HG03064 (cell line): ENCODE results near the gene SAMD14.

Source experiments
- ATAC-seq: cut with Tn5 transposase; IDR thresholded peaks from one replicate; pipeline ENCODE4 v1.9.1; 2021; ENCODE audit warnings: low read depth; ENCODE audit not compliant: unreplicated experiment

SAMD14 gene

DNA sequence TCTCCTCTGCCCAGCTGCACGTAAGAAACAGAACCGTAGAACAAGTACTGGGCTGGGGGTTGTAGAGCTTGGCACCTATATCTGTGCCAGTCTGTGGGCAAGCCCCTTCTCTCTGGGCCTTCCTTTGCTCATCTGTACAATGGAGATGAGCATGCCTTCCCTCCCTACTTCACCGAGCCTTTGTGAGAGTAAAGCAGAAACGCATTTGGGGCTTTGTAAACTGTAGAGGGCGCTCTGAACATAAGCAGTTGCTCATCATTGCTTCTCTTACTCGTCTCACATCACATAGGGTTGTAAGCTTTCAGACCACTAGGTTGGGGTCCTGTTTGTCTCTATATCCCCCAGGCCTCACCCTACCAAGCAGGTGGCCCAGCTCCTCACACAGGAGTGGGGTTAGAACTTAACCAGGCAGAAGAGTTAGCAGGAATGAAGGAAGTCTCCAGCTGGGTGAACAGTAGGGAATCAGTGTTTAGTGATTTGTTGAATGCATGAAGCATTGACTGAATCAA is 15.1 kb downstream of the SAMD14 start:
- ATAC-seq: no peak

DNA sequence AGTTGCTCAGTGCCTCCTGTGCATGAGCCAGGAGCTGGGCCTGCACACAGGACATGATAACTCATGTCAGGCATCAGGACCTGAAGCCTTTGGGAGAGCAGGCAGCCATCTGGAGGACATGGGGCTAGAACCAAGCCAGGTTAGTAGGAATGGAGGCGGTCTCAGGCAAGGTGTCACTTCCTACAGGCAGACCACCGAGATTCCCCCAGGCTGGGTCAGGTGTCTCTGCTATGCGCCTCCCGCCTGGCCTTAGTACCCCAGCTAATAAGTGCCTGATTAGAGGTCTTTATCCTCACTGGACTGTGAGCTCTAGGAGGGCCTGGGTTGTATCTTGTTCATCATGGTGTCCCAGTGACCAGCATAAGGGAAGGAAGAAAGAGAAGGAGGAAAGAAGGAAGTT is 15.6 kb downstream of the SAMD14 start:
- no peak for ATAC-seq

DNA sequence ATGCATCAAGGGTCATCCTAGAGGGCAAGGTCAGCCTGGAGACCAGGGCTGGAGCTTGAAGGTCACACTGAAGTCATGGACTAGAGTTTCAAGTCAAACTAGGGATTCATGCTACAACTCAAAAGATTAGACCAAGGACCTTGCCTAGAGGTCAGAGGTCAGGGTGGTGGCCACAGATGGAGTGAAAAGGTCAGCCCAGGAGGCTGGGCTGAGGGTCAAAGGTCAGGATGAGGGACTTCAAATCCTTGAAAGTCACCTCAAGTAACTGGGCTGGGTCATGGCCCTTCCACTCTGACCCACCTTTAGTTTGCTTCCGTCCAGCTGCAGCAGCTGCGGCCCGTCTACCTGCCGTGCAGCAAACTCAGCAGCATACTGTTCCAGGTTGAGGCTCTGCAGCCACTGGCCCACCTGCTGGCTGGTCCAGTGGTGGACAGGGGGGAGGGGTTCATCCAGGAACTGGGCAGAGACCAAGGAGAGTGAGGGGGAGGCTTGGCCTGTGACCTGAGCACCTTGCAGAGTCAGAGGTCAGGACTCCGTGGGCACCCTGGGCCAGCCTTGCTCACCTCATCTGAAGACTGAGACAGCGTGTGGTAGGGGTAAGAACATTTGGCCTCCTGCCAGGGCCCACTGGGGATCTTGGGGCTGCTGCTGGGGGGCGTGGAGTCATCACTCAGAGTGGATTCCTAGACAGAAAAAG is 16.2 kb downstream of the SAMD14 start:
- no peak for ATAC-seq

DNA sequence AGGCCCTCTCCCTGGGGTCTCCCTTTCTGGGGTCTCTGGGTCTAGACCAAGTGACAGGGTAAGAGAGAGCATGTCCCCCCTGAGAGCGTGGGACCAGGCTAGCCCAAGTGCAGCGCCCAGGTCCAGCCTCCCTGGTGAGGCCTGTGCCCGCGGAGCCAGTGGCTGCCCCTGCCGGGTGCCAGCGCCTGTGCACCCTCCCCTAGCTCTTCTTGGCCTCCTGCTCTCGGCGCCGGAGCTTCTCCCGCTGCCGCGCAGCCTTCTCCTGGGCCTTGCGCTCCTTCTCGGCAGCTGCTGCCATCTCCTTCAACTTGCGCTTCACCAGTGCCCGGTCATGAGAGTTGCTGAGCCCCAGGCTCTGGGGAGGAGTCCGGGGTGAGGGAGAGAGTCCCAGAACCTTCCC is 17.3 kb downstream of the SAMD14 start:
- ATAC-seq: no peak

DNA sequence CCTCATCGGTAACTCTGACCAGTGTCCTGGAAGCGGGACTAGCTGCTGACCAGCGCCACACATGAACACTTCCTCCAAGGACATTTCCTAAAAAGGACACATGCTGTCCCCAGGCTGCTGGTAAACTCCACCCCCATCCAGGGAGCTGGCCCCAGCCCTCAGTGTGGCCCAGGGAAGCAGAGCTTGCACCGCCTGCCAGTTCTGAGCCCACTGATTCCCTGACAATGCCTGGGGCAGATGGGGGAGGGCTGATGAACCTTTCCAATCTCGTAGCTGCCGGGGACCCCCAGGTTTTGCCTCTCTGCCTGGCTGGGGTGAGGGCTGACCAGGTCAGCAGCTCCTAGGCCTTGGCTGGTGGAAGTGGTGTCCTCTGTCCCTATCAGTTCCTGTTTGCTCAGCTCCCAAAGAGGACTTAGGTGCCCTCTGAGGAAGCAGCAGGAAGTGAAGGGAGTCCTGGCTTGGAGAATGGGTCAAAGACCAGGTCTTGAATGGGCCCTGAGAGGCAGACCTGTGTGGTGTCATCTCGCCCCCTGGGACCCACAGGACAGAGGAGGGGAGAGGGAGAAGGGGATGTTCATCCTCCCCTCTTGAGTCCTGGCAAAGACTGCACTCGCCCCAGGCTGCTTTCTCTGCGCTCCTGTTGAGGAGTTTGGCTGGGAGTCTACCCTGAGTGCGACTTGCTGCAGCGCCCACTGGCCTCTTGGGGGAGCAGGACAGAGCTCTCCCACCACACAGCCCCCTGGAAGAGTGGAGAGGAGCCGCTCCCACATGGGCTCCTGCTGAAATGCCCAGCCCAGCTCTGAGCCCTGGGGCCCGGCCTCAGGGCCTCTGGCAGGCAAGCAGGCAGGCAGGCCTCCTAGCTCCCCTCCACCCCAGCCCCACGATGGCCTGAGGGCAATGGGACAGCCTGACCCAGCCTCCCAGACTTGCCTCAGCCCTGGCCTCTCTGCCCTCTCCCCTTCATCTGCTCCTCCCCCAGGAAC is 18.0 kb downstream of the SAMD14 start:
- ATAC-seq: no peak

DNA sequence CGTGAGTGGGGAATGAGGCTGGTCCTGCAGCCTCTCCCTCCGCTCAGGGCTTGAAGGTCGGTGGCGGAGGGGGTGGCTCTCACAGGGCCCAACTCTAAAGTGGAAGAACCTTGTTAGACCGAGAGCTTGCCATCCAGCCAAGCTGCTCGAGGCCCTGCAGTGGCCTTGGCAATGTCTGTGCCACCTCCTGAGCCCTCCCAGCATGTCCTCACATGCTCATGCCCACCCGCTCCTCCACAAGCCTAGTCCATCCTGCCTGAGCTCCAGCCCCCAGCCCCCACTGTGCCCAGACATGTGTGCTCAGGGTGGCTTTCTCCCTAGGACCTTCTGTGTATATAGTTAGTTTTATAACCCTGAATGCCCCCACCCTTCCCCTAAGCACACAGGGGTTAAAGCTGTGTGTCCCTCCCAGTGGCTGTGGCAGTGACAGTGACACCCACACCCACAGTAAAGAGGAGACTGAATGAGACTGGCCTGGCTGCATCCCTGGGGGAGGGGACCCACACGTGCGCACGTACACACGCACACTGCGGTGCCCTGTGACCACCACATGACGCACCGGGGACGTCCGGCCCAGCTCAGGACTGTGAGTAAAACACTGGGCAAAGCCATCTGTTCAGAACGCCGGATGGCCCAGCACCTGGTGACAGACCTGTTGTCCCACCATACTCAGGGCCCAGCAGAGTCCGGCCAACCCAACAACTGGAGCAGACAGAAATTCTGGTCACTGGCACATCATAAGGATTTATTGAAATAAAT is 19.2 kb downstream of the SAMD14 start:
- no peak for ATAC-seq

DNA sequence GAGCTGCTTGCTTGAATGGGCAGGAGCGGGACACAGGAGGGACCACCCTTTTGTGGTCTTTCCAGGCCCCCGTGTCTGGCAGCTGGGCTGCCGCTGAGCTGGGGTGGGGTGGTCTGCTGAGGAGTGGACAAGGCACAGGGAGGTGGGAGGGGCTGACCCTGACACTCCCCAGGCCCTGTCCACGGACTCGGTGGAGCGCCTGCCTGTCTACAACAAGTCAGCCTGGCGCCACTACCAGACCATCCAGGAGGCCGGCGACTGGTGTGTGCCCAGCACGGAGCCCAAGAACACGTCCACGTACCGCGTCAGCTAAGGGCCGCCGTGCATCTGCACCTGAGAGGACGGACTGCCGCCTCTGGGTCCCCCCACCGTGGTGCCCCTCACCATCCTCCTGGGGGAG is 20.2 kb downstream of the SAMD14 start:
- ATAC-seq: no peak

DNA sequence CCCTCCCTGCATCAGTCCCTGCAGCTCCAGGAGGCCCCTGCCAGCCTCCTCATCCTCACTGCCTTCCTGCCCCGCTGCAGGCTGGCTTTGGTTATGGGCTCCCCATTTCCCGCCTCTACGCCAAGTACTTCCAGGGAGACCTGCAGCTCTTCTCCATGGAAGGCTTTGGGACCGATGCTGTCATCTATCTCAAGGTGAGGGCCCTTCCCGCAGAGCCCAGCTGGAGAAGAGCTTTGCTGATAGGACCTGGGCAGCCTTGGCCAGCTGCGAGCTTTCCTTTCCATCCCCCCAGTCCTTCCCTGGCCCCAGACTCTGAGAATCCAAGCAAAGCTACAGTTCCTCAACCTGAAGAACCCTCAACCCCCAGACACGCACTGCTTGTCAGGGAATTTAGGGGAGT is 20.8 kb downstream of the SAMD14 start:
- no peak for ATAC-seq

DNA sequence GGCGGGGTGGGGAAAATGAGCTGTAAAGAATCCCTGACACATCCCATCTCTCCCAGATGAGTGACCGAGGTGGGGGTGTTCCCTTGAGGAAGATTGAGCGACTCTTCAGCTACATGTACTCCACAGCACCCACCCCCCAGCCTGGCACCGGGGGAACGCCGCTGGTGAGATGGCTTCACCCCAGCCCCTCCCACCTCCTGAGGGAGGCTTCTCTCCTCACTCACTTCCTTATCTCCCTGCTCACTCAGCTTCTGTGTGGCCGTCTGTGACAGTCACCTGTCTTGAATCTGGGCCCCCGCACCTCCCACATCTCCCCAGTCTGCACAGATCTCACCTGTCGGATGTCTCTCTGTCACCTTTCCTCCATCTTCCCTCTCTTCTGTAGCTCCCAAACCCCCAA is 21.4 kb downstream of the SAMD14 start:
- no peak for ATAC-seq

DNA sequence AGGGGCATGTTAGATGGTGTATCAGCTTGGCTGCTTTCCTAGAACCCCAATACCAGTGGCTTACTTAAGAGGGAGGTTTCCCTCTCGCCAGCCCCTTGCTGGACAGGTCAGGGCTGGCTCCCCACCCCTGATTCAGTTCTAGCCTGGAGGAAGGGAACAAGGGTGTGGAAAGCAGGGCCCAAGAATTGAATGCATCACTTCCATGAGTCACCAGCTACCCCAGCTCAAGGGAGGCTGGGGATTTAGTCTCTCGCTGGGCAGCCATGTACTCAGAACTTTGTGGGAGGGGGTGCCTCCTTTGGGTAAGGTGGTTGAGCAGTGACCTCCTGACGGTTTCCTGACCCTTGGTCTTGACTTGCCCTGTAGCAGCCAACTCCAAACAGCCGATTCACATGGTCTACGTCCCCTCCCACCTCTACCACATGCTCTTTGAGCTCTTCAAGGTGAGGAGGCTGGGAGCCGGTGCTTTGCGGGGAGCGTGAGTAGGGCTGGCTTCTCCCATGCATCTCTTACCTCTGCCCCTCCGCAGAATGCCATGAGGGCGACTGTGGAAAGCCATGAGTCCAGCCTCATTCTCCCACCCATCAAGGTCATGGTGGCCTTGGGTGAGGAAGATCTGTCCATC is 22.1 kb downstream of the SAMD14 start:
- no peak for ATAC-seq

DNA sequence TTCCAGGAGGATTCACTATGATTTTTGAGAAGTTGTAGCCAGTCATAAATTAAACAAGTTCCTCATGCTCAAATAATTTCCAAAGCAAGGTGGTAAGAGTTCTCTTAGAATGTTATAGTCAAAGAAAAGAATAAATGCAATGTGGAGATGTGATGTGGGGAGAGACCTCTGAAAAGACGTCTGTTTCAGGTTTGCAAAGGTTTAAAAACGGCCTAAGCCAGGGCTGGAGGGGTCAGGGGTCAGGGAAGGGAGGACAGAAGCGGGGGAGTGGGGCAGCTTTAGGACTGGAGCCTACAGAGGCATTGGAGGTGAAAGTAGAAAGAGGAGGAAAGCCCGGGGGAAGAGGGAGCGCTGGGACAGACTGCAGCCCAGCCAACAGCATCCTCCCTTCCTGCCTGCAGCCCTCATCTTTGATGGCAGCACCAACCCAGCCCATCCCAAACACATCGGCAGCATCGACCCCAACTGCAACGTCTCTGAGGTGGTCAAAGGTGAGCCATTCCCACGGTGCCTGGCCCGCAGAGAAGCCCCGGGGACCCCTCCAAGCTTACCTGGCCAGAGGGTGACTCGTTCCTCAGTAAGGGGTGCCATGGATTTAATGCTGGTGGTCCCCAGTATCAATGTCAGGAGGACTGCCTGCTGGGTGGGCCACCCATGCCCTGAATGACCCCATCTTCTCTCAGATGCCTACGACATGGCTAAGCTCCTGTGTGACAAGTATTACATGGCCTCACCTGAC is 23.4 kb downstream of the SAMD14 start:
- no peak for ATAC-seq

DNA sequence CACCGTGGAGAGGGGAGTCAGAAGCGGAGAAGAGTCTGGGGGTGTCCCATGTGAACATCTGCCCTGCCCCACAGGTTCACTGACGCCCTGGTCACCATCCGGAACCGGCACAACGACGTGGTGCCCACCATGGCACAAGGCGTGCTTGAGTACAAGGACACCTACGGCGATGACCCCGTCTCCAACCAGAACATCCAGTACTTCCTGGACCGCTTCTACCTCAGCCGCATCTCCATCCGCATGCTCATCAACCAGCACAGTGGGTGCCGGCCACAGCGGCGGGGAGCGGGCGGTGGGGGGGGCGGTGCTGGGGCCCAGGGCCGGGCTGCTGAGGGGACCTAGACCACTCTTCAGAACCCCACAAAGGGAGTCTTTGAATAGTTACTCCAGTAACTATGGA is 24.1 kb downstream of the SAMD14 start:
- ATAC-seq: no peak

DNA sequence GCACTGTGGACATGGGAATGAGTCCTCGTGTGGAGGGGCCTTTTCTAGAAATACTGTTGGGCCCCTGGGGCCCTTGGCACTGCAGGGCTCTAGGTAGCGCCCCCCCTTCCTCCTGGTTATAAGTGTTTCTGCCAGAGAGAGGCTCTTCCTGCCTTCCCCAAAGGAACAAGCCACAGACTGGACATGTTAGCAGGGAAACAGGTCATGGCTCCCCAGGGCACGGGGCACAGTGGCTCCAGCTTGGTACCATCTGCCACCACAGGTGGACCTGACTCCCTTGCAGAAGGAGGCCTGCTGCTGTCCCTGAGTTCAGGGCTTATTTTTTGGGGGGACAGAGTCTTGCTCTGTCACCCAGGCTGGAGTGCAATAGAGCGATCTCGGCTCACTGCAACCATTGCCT is 26.0 kb downstream of the SAMD14 start:
- no peak for ATAC-seq

DNA sequence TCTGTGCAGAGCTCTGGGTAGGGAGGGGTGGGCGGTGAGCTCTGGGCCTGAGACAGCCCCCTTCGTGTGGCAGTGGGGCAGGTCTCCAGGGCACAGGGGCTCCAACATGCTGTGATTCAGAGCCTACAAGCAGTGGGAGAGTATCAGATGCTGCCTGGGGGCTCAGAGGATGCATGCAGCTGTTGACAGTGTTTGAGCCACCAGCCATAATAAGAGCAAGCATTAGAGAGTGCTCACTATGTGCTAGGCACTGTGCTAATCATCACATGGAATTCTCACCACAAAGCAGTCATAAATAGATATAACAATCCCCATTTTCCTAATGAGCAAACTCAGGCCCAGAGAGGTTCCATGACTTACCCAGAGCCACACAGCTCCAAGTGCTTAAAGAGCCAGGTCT is 26.7 kb downstream of the SAMD14 start:
- no peak for ATAC-seq

DNA sequence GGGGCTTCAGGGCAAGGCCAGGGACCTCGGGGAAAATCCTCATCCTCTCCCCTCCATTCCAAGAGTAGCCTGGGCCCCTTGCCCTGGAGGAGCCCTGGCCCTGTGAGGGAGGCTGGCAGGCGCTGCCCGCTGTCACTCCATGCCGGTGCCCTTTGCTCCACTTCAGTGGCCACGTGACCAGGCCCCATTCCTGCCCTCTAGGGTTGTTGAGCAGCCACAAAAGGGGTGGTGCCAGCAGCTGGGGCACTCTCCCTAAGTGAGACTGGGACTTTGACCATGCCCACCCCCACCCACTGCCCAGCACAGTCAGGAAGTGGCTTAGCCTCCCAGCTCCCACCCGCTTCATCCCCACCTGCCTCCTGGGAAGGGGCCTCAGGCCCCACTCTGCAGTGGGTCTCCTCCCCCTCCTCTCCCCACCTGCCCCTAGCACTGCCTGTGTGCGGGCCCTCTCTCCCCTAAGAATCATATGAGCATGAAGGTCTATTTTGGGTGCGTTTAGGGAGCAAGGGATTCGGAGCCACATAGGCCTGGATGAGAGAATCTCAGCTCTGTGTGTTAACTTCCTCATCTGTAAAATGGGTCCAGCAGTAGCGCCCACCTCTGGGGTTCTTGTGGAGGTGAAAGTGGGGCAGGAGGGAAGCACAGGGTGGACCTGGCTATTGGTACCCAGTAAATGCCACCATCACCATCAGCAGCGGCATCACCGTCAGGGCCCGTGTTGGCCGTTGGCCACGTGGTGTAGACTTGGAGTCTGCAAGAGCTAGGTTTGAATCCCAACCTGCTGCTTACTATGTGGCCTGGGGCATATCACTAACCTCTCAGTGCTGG is 27.6 kb downstream of the SAMD14 start:
- no peak for ATAC-seq

DNA sequence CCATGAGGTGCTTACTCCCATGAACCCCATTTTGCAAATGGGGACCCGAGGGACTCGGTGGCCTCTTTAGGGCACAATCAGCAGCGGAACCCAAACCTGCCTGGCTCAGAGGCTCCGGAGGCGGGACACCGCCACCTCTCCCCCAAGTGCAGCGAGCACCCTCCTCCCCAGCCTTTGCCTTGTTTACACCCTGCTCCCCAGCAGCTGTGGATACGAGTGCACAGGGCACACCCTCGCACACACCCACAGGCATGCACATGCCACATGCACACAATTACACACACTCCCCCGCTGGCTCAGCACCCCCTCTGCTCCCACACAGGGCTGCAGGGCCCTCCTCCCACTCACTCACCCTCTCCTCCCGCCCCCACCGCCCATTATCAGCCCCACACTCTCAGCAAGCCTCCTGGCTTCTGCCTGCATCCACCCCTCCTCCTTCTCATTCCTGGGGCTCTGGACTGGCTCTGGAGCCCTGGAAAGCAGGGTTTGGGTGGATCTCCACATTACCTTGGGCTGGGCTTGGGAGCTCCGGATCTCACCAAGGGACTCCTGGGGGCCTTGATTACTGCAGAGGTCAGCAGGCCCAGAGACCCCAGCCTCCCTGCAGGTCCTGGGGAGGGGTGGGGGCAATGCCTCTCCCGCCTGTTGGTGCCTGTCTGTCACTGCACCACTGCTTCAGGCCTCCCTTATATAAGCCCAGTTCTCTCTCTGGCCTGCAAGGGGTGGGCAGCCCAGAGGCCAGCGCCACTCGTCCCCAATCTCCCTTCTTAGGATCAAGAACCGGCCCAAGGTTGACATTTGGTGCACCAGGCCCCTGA is 28.4 kb downstream of the SAMD14 start:
- ATAC-seq: no peak

DNA sequence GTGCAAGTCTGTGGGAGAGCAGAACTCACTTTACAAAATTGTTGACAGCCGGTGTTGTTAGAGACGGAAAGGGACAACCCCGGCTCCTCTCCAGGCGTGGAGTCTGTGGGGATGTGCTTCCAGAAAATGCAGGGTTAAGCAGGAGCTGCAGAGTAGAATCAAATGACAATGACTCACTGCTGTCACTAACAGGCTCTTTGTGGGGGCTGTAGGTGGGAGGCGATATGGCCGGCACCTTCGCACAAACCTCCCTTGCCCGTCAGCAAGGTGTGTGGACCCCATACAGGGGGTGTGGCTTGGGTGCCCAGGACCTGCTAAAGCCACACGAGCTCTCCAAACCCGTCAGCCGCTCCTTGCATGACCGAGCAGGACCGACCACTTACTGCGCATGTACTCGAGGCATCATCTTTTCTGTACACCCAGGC is 29.0 kb downstream of the SAMD14 start:
- no peak for ATAC-seq

DNA sequence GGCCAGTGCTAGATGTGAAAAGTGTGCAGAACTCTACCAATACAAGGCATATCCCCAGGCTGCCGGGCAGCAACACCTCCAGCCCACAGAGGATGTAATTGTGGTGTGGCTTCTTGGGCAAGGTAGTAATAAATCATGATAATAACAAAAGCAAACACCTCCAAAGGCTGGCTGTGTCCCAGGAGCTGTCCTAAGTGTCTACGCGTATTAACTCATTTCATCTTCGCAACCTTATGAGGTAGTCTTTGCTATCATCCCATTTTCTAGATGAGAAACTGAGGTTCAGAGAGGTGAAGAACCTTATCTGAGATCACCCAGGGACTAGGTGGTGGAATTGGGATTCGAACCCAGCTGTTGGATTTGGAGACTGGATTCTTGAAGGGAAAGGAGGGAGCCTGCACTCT is 29.5 kb downstream of the SAMD14 start:
- no peak for ATAC-seq
